Limb (tissue), 2 donors: ENCODE data around the gene SPTLC2.

Experiments
- DNase-seq, 2 donors: peaks; one replicate each; pipeline ENCODE4 v3.0.0-alpha.2; 2016; ENCODE audit errors: extremely low spot score in 2 of 2

The SPTLC2 gene

DNA sequence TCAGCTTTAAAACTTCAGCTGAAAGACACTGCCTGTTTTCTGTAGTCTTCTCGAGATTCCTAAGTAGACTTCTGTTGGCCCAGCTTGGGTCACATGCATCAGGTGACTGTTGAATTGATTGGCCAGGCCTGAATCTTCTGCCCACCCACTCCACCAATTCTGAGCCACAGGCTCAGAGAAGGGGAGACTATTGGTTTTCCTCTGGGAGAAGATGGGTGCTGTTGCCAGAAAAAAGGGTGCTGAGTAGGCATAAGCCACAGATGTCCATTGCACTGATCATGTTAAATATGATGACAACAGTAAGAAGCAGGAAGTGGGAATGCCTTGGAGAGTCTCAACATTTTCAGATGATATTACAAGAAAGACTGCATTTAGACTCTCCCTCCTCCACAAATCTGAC, 6.8 kb upstream of the SPTLC2 start:
- DNase-seq: no peak

DNA sequence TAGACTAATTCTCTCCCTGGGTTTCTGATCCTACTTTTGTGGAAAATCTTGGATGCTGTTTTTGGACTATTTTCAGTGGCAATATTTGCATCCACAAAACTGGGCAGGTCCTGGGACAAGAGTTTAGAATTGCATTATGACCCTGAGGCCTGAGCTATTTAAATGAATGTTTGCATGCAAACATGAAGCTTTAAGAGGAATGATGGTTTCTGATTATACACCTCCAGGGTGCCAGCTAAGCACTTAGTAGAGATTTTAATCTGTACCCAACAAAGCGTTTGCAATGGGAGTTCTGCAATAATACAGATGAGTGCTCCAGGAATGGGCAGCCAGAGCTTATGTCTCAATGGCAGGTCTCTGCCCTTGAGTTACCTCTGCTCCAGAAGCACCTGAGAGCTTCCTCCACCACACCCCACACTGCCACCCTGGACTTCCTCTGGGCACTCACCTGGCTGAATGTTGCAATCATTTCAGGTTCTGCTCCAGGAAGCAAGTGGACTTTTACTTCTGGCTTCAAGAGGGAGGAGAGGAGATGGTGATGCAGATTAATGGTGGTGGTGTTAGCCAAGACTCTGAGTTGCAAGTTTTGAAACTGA, 6.0 kb upstream of the SPTLC2 start:
- no peak for DNase-seq

DNA sequence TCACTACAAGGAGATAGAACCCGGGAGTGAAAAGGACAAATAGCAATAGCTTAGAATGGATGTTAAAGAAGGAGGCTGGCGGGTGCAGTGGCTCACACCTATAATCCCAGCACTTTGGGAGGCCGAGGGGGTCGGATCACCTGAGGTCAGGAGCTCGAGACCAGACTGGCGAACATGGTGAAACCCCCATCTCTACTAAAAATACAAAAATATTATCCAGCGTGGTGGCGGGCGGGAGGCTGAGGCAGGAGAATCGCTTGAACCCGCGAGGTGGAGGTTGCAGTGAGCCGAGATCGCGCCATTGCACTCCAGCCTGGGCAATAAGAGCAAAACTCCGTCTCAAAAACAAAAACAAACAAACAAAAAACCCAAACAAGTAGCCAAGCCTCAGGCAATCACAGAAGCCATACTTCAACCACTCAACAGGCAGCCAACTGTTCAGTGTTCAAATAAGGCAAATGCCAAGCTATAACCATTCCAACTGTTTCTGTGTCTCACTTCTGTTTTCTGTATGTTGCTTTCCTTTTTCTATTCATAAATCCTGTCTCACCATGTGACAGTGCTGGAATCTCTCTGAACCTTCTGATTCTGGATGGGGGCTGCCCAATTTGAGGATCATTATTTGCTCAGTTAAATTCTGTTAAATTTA, 3.9 kb upstream of the SPTLC2 start:
- DNase-seq: no peak

DNA sequence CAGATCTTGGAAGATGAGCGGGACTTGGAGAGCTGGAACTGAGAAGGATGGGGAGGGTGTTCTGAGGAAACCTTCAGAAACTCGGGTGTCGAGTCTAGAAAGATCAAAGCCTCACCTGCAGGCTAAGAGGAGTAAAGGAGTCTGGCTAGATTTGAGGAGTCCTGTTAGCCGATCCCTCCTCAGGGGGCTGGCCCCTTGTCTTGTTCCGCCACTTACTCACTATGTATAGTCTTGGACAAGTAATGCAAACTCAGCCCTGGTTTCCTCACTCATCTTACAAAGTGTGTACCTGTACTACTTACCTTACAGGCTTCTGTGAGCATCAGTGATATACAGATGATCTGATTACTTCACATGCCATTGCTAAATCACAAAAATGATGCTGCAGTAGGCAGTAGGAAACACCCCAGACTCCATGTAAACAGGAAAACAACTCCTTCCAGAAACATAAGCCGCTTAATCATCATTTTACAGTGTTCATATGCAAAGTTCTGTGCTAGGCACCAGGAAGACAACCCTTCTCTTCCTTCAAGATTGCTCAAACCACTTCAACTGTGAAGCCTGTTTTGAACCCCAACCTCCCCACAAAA, 2.0 kb upstream of the SPTLC2 start:
- DNase-seq: no peak

DNA sequence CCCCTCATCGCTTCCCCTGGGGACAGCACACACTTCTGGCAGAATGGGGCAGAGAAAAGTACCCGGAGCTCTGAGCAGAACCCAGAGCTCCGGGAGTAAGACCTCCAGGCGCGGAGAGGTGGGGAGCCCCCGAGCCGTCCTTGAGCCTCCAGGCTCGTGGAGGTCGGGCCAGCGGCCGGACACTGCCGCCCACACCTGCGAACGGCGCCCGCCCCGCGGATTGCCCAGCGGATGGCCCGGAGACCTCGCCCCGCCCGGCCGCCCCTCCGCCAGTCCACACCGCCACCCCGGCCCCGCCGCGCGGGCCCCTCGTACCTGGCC, 344 bp downstream of the SPTLC2 start:
- DNase-seq: no peak

DNA sequence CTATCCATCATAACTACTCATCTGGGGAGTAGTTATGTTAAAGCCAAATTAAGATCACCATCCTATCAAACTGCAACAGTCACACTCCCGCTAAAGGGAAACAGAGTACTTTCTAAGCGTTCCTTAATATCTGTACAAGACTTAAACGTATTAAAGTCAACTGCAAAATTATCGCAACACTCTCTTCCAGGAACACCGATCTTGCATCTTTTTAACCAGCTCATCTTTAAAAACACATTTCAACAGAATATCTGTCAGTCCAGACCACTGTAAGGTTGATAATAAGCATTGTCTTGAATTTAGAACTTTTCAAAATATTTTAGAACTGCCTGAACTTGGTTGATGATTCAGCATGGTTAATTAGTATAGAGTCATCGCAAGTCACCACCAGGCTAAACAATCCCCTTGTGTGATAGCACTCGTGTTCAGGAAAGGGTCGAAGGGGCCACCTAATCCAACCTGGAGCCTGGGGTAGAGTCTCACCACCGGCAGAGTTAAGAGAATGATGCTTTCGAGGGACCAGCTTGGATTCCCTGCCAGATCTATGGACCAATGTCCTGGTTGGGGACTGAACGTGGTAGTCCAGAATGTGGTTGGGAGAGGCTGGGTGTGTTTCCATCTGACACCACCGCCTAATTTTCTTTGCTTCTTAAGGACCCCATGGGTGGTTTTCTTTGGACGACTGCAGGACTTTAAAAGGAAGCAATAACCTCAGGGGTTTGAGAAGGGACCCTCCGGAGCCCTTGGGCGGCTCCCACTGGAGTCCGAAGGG, 890 bp downstream of the SPTLC2 start:
- peak in 1 of 2 donors; percentile 30 for DNase-seq

DNA sequence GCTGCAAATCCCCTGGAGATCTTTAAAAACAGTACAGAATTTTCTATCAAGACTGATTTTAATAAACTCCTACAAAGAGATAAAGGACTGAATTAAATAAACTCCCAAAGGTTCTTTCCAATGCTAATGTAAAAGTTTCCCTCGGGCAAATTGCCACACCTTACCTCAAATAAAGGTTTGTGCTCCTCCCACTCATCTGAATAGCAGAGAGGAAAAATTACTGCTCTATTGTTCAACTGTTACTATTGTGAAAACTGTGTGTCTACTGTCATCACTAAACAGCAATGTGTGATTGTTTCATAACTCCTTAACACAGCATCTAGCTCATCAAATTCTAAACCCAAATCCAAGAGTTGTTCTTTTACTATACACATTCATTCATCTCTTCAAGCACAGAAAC, 3.2 kb downstream of the SPTLC2 start:
- DNase-seq: no peak

DNA sequence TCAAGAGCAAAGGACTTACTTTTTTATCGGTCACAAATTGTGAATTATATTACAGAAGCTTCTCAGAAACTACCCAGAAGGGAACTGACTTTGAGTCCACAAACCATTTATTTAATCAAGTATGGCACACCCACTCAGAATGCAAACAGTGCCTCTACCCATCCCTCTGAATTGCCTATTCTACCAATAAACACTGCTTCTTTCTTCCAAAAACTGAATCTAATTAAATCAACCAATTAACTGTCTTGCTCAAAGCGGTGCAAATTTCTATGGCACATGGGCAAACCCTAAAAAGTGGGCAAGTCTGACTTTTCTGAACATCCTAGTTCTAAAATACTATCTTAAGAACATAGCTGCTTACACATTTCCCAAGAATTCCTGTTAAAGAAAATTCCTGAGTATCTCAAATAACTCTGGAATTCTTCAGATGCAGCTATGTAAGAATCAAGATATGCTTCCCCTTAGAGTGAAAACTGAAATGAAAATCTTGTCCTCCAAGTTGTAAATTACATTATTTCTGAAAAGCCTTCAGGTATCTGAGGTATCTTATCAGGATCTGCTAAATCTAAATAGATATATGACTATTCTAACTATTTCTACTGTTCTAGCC, 4.3 kb downstream of the SPTLC2 start:
- DNase-seq: no peak

DNA sequence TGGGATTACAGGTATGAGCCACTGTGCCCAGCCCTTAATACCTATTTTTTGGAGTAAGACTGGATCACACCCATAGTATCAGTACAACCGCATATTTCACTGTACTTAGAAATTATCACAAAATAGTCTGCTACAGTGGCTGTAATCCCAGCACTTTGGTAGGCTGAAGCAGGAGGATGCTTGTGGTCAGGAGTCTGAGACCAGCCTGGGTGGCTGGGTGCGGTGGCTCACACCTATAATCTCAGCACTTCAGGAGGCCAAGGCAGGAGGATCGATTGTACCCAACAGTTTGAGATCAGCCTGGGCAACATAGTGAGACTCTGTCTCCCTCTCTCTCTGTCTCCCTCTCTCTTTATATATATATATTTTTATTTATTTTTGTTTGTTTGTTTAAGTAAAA, 5.9 kb downstream of the SPTLC2 start:
- no peak for DNase-seq

DNA sequence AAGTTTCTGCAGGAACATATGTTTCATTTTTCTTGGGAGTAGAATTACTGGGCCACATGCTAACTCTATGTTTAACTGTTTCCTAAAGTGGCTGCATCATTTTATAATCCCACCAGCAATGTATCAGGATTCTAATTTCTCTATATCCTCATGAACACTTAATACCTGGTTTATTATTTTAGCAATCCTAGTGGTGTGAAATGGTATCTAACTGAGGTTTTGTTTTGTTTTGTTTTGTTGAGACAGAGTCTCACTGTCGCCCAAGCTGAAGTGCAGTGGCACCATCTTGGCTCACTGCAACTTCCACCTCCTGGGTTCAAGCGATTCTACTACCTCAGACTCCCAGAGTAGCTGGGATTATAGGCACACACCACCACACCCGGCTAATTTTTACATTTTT, 6.5 kb downstream of the SPTLC2 start:
- DNase-seq: no peak

DNA sequence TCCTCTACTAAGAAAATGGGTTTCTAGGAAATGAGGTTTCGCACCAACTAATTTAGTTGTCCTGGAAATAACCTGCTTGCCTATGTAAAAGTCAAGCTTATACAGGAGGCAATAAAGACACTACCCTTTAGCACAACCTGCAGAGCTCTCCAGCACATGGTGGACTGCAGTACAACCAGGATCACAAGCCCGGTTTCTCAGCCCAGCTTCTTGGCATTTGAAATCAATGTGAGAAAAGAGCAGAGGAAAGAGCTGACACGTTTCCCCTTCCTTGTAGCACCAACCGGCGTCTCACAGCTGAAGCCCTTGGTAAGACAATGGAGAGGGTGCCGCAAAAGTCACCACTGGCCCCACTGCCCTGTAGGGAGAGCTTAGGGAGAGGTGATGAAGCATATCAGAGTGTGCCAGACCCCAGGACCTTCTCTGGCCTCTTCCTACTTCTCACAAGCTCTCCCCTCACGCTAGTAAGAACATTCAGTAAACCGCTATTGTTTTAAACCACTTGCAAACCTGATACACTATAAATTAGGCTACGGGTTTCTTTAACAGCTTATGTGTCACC, 8.6 kb downstream of the SPTLC2 start:
- no peak for DNase-seq

DNA sequence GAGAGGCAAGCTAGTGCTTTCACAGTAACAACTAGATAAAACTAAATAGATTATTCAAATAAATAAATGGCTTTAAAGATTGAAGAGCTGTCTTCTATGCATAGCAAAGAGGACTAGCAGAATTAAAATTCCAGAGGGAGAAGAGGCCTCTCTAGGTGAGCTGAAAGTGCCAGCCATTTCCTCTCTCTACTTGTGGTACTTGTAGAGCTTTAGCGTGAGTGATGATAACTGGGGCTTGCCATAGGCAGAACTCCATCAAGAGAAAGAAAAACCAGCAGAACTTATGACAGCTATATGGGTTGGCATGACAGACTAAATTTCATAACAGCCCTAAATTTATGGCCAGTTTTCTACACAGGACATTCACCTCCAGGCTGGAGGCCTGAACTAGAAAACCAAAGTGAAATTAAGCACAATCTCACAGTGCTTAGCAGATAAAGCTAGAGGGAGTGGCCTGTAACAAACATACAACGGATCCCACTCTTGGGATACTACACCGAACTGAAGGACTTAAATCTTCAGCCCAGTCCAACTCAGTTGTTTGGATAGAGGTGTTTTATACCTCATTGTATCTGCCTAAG, 11.0 kb downstream of the SPTLC2 start:
- no peak for DNase-seq

DNA sequence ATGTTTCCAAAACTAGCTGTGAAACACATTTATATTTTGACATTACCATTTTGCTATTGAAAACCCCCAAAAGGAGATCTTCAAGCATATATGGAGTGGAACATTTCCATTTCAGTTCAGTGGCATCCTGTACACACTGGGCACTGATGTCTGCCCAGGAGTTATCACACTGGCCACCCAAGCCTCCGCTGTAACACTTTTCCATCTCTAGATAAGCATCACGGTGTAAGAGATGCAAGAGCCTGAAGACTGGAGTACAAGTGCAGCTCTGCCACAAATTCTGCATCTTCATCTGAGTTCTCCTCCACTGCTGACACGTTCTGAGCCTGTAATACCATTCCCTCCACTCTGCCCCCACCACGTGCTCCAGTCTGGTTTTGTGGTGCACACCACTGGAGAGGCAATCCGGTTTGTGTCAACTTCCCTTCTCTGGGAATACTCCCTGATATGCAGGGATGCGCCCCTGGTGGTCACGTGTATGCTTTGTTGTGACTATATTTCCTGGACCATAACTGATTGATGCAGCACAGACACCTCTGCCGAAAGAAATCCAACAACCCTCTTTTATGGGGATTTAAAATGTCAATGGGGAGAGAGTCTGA, 12.7 kb downstream of the SPTLC2 start:
- DNase-seq: no peak

DNA sequence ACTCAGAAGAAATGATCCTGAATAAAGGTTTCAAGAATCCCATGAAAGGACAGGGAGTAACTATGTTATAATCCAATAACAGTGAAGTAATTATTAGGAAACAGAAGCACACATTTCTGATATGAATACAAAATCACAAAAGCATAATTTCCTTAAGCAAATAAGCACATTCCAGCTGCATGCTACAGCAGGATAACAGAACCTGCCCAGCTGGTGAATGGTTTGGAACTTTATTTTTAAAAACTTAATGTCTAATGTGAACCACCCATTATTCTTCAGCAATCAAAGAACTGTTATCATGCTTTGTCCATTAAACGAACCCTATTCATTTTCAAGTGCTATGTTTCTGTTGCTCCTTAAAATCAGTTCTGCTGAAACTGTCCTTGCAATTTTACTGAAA, 13.4 kb downstream of the SPTLC2 start:
- no peak for DNase-seq

DNA sequence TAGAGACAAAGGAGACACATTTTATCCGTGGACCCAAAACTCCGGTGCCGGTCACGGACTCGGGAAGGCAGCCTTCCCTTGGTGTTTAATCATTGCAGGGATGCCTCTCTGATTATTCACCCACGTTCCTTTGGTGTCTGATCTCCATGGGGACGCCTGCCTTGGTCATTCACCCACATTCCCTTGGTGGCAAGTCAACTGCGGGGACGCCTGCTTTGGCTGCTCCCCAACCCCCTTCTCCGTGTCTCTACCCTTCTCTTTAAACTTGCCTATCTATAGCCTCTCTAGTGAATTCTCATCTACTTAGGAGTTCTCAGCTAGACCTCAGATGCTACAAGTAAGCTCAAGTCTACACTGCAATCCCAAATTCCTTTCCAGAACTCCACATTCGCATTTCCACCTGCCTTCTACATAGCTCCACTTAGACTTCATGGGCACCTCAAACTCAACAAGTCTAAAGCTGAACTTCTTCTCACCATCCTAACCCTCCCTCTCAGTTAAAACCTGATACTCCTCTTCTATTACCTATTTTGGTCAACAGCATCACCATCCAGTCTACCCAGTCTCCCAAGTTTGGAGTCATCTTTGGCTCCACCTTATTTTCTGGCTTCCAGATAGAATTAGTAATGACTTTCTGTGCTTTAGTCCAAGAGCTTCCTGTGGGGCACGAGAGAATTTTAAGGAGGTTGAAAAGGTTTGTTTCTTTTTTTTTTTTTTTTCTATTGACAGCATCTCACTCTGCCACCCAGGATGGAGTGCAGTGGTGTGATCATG, 14.4 kb downstream of the SPTLC2 start:
- DNase-seq: no peak

DNA sequence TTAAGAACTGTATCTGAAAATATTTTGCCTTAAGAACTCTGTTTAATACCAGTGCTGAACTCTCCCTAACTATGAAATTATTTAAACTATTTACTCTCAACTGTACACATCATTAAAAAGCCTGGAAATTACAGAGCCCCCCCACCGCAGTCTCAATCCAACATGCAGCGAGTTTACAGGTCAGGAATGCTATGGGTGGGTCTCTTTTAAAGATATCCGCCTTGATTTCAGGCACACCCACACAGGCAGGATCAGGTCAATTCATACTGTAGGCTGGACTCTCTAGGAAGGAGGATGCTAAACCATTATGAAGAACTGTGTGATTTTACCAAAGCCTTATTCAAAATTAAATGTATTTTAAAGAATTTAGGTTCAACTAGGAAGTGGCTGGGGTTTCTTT, 16.5 kb downstream of the SPTLC2 start:
- DNase-seq: no peak

DNA sequence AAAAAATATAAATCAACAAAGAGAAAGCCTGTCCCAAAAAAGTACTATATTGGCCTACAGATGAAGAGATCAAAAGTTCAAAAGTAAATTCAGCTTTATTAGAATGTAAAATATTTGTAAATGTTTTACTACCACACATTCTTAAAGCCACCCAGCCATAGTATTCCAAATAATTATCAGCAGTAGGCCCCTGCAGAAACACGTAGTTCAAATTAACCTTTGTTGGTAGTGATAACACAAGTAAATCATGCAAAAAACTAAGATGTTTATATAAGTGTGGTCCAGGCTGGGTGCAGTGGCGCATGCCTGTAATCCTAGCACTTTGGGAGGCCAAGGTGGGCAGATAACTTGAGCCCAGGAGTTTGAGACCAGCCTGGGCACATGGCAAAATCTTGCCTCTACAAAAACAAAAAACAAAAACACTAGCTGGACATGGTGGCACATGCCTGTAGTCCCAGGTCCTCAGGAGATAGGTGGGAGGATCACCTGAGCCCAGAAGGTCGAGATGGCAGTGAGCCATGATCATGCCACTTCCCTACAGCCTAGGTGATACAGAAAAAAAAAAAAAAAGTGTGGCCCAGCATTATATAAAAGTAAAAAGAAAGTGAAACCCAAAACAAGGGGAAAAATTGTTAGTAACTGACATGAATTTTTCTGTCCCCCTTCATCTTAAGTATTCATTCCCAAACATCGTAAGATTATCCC, 17.9 kb downstream of the SPTLC2 start:
- DNase-seq: no peak

DNA sequence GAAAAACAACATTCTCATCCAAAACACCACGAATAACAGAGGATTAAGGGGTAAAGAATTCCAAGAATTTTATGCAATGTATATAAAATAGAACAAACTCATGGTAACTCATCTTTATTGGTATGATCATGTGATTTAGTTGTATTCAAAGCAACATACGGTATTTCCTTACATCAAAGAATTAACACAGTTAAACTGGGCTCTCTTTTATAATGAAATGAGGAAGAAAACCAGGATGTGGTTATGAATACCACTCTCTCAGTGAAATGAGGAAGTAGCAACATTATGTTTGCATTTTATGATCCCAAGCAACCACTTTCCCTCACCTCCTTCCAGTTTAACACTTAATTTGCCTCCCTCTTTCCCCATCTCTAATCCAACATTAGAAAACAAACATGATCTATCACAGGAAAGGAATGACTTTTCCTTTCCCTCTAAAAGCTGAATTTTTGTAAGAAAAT, 22.9 kb downstream of the SPTLC2 start:
- no peak for DNase-seq

DNA sequence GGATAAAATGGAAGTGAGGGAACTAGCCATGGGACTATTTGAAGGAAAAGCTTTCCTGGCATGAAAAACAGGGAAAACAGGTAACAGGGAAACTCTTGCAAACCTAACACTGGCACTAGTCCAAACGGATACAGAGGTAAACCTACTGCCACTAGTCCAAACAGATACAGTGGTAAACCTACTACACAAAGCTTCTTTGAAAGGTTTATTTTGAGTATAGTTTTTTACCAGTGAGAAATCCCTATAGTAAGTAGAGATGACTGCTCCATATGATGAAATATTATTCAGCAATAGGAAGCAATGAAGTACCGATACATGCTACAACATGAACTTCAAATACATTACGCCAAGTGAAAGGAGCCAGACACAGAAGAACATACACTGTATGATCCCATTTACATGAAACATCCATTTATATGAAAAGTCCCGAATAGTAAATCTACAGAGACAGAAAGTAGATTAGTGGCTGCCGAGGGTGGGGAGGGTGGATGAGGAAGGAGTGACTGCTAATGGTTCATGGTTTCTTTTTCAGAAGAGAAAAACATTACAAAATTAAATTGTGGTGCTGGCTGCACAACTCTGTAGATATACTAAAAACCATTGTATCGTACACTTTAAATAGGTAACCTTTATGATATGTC, 25.5 kb downstream of the SPTLC2 start:
- no peak for DNase-seq
